Measurements from ENCODE around the gene TRPC4. TPM values are rescaled to one million over a fixed set of nuclear protein-coding genes. Genes with fewer than 3 reads are reported as not detected.

The TRPC4 gene
- total and polyA plus RNA-seq, 2 donors (not counting 3 experiments of a cell fraction or from before 2014, with no cell fraction given): 0.04 to 0.64 TPM

DNA sequence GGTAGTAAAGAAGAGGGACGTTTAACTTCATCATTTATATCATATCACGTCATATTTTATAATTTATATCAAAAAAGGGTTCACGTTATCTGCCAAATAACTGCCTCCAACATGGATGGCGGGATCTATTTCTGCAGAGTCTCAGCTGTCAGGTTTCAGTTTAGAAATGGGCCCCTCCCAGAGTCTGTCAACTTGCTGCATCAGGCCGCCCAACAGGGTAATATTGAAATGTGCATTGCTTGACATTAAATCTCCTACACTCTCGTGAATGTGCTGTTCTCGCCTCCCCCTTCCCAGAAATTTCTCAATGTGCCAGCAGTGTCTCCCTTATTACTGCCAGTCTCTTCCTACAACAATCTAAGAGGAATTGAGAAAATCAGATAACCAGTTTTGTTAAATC lies 96.9 kb downstream of the TRPC4 start:
- Histone ChIP-seq H3K9ac (replicated peaks; ENCODE audit: extremely low read depth, insufficient read depth, low read length) (no peak overlapping the region), H2AFZ (ENCODE audit: low read depth, low read length) (no peak overlapping the region), H3K4me3 (replicated peaks in 1 of 3; ENCODE audit: insufficient read depth in 1 of 3, low read depth in 1 of 3, low read length in 3 of 3) (no peak overlapping the region), H3K9me1 (replicated peaks; ENCODE audit: control insufficient read depth, extremely low read depth, insufficient read depth, low read length) (no peaks in the 10 kb centered on the region), H3K9me3 (replicated peaks; ENCODE audit: control insufficient read depth, insufficient read depth, low read length) (no peaks in the 10 kb centered on the region), H3K4me2 (ENCODE audit: insufficient read depth, low read length) (no peak overlapping the region), H3K27me3 (ENCODE audit: control insufficient read depth in 2 of 2, insufficient read depth in 2 of 2, low read length in 2 of 2) (no peaks in the 10 kb centered on the region), H3K27ac (ENCODE audit: insufficient read depth, low read depth, low read length) (no peak overlapping the region), H3K4me1 (ENCODE audit: control insufficient read depth, extremely low read depth, insufficient read depth, low read length) (no peaks in the 10 kb centered on the region), H3K36me3 (ENCODE audit: control insufficient read depth in 2 of 2, extremely low read depth in 1 of 2, insufficient read depth in 2 of 2, low read length in 2 of 2) (no peaks in the 10 kb centered on the region), H4K20me1 (replicated peaks; ENCODE audit: control insufficient read depth, extremely low read depth, insufficient read depth, low read length) (no peaks in the 10 kb centered on the region), H3K79me2 (ENCODE audit: control insufficient read depth, insufficient read depth, low read length) (no peaks in the 10 kb centered on the region)
- intact Hi-C loops (cut with micrococcal nuclease): loop anchor here (2.0 kb wide), 1 partner anchor 14 kb away; no protein-coding TSS in a partner anchor
- FAIRE-seq (no peak), DNase-seq (ENCODE audit: low read depth, low spot score) (no peak)
- ChIA-PET POLR2A (no interaction called here), CTCF (no interaction called here)
- dilution Hi-C loops (cut with MboI; ENCODE audit: extremely low pct_ligation_motif_present, low sequenced_read_pairs): no loop called here
- no TSS peak for BruUV-seq (replicated peaks)
- TF ChIP-seq FOS (IDR thresholded peaks at IDR 0.05; ENCODE audit: borderline replicate concordance, insufficient read depth, low read length): no peak
- TF ChIP-seq, protein P1, sequence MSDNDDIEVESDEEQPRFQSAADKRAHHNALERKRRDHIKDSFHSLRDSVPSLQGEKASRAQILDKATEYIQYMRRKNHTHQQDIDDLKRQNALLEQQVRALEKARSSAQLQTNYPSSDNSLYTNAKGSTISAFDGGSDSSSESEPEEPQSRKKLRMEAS (IDR thresholded peaks at IDR 0.05; ENCODE audit: insufficient read depth, insufficient read length): no peak
- TF ChIP-seq MYC (IDR thresholded peaks at IDR 0.05; ENCODE audit: low read depth, low read length): no peak
- TF ChIP-seq POLR2A (IDR thresholded peaks at IDR 0.05; ENCODE audit: low read depth, low read length): no peak
- no peak for TF ChIP-seq POLR2AphosphoS5 (IDR thresholded peaks at IDR 0.05; ENCODE audit: insufficient read depth, low read depth, low read length)
- TF ChIP-seq GATA2 (IDR thresholded peaks at IDR 0.05; ENCODE audit: insufficient read depth, insufficient read length, low read depth, low read length): no peak
- TF ChIP-seq JUN (IDR thresholded peaks at IDR 0.05; ENCODE audit: borderline replicate concordance, insufficient read depth, insufficient read length, low read depth): no peak
- TF ChIP-seq, protein P2, sequence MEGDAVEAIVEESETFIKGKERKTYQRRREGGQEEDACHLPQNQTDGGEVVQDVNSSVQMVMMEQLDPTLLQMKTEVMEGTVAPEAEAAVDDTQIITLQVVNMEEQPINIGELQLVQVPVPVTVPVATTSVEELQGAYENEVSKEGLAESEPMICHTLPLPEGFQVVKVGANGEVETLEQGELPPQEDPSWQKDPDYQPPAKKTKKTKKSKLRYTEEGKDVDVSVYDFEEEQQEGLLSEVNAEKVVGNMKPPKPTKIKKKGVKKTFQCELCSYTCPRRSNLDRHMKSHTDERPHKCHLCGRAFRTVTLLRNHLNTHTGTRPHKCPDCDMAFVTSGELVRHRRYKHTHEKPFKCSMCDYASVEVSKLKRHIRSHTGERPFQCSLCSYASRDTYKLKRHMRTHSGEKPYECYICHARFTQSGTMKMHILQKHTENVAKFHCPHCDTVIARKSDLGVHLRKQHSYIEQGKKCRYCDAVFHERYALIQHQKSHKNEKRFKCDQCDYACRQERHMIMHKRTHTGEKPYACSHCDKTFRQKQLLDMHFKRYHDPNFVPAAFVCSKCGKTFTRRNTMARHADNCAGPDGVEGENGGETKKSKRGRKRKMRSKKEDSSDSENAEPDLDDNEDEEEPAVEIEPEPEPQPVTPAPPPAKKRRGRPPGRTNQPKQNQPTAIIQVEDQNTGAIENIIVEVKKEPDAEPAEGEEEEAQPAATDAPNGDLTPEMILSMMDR (IDR thresholded peaks at IDR 0.05; ENCODE audit: extremely low read depth in 1 of 2, insufficient read depth in 1 of 2, low read depth in 1 of 2, low read length in 2 of 2): no peak
- no peak for TF ChIP-seq EZH2 (IDR thresholded peaks at IDR 0.05; ENCODE audit: borderline replicate concordance, low read depth, low read length, severe bottlenecking)

All from endothelial cell of umbilical vein (primary cell).